Femur (tissue), 1 donor: Measurements from ENCODE around the gene NAIP.
"Not testable (repeated sequence)": the region's sequence is repeated elsewhere in the genome, so short reads cannot be mapped to it uniquely, and the experiment has no call there.

Experiments used
- DNase-seq: peaks from one replicate; pipeline ENCODE4 v3.0.0-alpha.2; 2017

Gene NAIP, protein sequence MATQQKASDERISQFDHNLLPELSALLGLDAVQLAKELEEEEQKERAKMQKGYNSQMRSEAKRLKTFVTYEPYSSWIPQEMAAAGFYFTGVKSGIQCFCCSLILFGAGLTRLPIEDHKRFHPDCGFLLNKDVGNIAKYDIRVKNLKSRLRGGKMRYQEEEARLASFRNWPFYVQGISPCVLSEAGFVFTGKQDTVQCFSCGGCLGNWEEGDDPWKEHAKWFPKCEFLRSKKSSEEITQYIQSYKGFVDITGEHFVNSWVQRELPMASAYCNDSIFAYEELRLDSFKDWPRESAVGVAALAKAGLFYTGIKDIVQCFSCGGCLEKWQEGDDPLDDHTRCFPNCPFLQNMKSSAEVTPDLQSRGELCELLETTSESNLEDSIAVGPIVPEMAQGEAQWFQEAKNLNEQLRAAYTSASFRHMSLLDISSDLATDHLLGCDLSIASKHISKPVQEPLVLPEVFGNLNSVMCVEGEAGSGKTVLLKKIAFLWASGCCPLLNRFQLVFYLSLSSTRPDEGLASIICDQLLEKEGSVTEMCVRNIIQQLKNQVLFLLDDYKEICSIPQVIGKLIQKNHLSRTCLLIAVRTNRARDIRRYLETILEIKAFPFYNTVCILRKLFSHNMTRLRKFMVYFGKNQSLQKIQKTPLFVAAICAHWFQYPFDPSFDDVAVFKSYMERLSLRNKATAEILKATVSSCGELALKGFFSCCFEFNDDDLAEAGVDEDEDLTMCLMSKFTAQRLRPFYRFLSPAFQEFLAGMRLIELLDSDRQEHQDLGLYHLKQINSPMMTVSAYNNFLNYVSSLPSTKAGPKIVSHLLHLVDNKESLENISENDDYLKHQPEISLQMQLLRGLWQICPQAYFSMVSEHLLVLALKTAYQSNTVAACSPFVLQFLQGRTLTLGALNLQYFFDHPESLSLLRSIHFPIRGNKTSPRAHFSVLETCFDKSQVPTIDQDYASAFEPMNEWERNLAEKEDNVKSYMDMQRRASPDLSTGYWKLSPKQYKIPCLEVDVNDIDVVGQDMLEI (N-terminal part only)

DNA sequence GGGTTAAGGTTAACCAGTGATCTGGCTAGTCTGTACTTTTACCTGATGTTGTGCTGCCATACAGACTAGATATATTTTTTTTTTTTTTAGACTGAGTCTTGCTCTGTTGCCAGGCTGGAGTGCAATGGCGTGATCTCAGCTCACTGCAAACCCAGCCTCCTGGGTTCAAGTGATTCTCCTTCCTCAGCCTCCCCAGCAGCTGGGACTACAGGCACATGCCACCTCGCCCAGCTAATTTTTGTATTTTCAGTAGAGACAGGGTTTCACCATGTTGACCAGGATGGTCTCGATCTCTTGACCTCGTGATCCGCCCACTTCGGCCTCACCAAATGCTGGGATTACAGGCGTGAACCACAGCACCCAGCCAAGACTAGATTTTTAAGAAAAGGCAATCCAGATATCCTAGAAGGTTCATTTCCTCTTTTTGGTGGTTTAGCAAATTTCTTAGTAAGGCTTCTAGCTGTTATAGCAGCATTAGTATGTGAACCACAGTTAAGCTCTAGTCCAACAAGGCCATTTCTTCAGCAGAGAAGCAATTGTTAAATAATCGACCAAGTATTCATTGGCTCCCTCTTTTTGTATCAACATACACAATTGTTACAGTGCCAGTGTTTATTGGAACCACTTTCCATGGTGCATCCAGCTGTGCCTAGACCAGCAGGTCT lies at the start of gene NAIP:
NAIP (minus strand) TSS at position 51 of the 665 bp plus-strand sequence. CDS start 12,424 bp downstream, outside the sequence.
- not testable (repeated sequence) for DNase-seq

DNA sequence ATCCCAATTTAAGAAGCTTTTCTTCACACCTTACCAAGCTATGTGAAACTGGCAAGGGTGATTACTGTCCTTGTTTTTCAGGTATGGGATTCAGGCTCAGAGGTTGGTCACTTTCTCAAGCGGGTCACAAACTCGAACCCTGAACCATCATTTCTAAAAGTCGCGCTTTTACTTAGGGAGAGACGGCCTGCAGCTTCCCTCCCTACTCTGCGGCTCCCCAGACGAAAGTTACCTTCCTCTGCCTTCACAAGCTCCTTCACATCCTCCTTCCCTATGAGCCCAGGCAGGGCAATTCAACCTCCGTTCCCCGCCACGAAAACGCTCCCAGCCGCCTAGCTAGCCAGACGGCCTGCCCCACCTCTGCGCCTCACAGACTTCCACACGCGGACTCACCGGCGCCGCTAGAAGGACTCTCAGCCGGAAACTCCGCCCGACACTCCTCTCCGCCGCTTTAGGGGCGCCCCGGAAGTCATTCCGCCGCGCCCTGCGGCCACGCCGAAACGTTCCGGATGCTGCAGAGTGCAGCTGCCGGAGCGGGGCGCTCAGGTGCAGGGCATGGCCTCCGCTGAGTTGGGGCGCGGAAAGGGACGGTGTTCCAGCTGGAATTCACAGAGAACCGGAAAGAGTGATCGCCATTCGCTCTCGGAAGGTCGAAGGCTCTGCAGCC lies 42.3 kb upstream of the NAIP start, which contains the start of gene GTF2H2:
GTF2H2 (minus strand) TSS at position 415 of the 667 bp plus-strand sequence. CDS start 4,913 bp downstream, outside the sequence.
- not testable (repeated sequence) for DNase-seq

DNA sequence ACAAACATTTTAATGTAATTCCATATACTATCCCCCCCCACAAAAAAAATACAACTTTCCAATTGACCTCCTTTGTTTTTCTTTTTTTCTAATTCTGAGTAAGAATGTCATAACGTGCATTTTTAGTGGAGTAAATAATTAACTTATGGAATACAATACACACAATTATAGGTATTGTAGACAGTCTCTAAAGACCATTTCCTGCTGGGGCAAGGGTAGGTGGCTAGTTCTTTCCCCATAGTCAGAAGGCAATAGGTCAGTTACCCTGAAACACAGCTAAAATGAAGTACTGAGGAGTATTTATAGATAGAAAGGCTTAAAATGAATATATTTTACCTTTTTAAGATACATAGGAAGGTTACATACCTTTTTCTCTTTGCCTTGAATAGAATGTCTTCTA lies 36.2 kb upstream of the NAIP start:
- not testable (repeated sequence) for DNase-seq

DNA sequence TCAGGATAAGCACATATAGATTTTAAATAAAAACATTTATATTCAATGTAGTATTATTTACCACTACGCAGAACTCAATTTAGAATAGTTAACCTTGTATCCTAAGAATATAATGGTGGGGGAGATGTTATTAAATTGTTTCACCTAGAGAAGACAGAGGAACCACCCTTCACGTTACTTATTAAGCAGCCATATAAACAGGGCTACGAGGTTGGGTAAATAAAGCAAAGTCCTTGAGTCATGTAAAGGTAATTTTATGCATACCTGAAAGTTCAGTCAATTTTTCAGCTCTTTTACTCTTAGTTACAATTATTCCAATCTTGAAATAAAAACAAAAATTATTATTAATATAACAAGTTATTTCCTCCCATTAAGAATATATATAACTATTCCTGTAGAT lies 34.3 kb upstream of the NAIP start:
- DNase-seq: not testable (repeated sequence)

DNA sequence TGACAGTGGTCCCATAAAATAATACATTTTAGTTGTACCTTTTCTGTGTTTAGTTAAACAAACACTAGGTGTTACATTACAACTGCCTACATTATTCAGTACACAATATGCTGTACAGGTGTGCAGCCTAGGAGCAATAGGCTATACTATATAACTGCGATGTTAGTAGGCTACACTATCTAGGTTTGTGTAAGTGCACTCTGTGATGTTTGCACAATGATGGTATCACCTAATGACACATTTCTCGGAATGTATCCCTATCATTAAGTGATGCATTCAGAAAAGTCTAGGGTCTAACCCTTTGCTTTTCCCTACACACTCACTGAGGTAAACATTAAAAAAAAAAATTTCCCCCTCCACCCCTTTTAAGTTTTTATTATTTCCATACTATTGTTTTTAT lies 19.7 kb upstream of the NAIP start:
- DNase-seq: not testable (repeated sequence)

DNA sequence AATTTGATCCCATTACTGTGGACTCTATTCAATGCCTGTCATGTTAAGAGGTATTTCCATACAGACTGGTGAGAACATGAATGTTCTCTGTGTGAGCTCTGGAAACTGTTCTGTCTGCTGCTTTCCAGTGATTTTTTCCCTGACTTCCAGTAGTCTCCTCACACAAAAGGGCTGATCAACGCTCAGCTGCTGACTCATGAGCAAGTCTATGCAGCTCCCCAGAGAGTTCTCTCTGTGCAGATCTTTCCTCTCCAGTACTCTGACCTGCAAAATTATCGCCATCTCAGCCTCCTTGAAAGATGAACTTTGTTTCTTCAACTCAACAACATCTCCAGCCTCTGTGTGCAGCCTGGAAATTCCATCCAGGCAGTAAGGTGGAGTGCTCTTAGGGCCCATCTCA lies 19.0 kb upstream of the NAIP start:
- not testable (repeated sequence) for DNase-seq

DNA sequence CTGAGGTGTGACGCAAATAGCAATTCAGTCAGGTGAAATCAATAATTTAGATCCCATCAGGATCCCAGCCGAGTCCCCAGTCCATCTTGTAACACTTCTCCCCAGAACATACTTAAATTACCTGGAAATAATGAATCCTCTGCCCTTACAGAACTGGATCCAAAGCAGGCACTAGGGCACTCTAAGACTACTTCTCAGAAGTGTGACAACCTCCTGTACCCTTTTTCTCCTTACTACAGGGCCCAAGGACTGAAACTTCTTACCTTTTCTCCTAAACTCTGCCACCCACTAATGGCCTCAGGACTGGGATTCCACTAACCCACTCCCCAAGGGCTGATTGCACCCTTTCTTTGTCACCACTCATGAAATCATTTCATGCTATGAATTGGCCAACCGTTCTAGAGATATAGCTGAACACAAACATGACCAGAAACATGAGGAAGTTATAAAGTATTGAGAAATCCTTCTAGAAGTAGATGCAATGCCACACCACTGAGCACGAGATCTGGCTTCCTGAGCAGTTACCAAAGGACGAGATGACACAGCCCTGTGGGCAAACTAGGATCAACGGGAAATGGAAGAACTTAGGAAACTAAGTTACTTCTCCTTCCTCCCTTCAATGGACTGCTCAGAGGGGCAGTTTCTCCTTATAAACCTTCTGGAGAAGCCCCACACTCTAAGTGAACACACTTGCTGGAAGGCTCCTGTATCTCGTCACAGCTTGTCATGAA lies 6.1 kb upstream of the NAIP start:
- DNase-seq: not testable (repeated sequence)

DNA sequence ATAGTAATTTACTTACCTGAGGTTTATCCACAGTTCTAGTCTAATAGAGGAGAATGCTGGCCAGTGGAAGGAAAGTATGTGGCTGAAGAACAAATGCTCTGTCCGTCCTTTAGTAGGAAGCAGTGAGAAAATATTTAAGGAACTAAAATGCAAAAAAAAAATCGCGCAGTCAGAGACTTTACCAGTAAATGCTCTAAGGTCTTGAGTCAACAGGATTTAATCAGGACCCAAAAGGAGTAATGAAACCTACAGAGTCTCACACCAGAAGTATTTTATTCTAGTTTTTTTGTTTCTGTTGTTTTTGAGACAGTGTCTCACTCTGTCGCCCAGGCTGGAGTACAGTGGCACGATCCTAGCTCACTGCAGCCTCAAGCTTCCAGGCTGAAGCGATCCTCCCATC lies 4.5 kb downstream of the NAIP start:
- not testable (repeated sequence) for DNase-seq

DNA sequence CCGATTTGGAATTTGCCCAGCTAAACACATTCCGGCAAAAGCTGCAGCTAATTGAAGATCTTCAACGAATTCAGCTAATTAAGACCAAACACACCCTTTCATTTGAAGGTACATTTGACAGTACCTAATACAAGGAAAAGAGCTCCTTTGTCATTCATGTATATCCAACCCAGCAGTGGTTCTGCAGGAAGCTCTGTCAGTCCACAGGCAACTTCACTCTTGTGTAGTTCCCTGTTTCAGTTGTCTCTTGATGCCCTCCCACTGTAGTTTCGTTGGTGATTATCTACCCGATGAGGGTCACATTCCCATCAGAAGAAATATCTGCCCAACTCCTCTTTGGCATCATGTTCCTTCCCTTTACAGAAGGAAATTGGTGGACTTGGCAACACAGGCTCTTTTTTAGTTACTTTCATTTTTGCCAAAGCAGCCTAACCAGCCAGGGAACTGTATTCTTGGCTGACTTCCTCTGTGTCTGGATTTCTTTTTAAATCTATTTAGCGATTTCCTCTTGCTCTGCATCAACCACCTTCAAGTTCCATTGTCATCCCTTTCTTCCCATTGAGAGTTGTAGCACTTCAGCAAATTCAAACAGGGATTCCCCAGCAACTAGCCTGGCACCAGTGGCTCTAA lies 6.6 kb downstream of the NAIP start:
- DNase-seq: not testable (repeated sequence)

DNA sequence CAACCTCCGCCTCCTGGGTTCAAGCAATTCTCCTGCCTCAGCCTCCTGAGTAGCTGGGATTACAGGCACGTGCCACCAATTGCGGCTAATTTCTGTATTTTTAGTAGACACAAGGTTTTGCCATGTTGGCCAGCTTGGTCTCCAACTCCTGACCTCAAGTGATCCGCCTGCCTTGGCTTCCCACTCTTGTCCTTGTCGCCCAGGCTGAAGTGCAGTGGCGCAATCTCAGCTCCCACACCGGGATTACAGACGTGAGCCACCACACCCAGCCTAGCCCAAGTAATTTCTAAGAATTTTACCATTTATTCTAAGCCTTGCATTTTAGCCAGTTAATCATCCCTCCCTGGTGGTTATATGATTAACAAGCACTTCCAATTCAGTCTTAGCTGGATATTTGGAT lies 11.0 kb downstream of the NAIP start:
- no peak for DNase-seq

DNA sequence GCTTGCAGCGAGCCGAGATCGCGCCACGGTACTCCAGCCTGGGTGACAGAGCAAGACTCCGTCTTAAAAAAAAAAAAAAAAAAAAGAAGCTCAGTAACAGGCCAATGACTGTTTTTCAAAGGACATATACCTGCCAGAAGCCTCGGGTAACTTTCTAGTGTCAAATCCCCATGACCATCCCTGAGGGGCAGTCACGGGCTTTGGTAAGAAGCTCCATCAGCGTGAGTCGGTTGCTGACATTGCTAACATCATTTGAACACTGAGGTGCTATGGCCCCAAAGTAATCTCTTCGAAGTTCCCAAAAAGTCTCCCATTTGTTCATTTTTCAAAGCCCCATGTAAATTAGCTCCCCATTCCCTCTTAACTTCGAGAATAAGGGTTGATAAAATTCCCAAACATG lies 11.6 kb downstream of the NAIP start:
- DNase-seq: no peak

DNA sequence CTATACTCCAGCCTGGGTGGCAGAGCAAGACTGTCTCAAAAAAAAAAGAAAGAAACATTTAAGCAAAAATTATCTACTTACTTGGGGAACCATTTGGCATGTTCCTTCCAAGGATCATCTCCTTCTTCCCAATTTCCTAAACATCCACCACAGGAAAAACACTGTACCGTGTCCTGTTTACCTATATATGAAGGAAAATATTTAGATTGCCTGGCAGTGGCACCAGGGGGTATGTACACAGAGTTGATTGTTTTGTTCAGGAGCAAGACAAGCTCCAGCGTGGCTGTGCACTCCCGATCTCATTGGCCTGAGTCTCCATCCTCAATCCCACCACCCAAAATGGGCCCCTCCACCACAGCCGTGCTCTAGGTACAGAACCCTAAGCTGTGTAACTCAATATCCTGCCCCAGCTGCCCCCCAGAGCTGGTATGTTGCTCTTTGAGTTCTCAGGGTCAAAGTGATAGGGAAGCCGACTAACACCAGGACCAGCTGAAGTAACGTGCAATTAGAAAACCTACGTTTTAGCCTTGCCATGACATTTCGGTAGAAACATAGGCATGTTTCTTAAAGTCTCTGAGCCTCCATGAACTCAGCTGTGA lies 13.8 kb downstream of the NAIP start:
- DNase-seq: no peak

DNA sequence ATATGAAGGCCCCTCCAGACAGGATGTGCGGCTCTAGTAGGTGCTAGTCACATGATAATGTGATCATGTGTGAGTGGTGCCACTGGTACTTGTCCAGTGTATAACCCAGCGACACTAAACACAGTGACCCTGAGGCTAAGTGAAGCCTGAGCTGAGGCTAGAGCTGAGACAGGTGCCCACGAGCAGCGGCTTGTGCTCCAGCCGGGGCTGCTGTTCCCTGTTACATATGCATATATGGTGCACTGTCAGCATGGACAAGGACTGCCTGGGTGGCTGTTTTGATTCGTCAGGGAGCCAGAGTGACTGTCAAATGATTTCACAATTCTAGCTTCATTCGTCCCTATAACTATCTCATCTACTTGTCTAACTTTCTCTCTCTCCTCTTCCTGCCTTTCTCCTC lies 18.2 kb downstream of the NAIP start:
- not testable (repeated sequence) for DNase-seq

DNA sequence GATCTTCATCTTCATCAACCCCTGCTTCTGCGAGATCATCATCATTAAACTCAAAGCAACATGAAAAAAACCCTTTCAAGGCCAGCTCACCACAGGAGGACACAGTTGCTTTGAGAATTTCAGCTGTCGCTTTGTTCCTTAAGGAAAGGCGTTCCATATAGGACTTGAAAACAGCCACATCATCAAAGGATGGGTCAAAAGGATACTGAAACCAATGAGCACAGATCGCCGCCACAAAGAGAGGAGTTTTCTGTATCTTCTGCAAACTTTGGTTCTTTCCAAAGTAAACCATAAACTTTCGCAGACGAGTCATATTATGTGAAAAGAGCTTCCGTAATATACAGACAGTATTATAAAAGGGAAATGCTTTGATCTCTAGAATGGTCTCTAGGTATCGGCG lies 40.3 kb downstream of the NAIP start:
- not testable (repeated sequence) for DNase-seq

DNA sequence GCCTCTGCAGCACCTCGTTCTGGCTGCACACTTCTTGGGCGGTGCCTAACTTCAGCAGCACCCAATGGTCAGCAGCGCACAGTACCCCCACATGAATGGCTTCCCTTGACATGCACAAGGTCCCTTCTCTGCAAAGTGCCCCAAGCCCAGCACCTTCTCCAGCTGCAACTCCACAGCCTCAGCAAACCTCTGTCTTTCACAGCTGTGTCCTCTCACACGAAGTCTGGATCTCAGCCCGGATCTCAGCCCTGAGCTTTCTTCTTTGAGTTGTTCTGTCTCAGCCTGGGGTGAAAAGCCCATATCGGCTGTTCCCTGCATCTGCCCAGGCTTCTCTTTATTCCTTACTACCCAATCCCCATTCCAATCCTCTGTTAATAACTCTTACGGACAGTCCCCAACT lies 57.9 kb downstream of the NAIP start:
- DNase-seq: not testable (repeated sequence)

DNA sequence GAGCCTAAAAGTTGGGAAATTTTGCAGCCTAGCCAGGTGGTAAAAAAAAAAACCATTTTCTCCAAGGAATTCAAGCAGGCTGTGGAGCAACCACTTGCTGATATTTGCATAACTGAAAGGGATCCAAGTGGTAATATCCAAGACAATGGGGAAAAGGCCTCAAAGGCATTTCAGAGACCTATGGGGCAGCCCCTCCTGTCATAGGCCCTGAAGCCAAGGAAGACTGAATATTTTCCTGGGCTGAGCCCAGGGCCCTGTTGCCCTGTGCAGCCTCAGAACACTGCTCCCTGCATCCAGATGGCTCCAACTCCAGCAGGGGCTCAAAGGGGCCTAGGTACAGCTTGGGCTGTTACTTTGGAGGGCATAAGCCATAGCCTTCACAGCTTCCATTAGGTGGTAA lies 60.6 kb downstream of the NAIP start:
- DNase-seq: not testable (repeated sequence)

DNA sequence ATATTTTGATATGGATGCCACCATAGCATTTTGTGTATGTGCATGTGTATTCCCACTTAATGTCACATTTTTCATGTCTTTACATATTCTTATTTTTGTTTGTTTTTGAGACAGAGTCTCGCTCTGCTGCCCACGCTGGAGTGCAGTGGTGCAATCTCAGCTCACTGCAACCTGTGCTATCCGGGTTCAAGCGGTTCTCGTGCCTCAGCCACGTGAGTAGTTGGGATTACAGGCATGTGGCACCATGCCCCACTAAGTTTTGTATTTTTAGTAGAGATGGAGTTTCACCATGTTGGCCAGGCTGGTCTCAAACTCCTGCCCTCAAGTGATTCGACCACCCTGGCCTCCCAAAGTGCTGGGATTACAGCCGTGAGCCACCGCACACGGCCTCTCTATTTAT lies 72.1 kb downstream of the NAIP start:
- DNase-seq: not testable (repeated sequence)

DNA sequence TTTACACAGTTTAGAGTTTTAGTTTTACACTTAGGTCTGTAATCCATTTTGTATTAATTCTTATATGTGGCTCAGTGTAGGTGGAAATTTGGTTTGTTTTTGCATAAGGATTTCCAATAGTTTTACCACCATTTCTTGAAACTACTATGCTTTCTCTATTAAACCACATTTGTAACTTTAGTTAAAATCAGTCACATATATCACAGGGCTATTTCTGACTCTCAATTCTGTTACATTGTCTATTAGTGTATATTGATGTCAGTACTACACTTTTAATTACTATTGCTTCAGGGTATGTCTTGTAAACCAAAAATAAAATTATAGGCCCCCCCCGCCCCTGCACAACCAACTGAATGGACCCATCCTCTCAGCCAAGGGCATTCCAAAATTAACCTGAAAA lies 92.6 kb downstream of the NAIP start:
- DNase-seq: not testable (repeated sequence)

DNA sequence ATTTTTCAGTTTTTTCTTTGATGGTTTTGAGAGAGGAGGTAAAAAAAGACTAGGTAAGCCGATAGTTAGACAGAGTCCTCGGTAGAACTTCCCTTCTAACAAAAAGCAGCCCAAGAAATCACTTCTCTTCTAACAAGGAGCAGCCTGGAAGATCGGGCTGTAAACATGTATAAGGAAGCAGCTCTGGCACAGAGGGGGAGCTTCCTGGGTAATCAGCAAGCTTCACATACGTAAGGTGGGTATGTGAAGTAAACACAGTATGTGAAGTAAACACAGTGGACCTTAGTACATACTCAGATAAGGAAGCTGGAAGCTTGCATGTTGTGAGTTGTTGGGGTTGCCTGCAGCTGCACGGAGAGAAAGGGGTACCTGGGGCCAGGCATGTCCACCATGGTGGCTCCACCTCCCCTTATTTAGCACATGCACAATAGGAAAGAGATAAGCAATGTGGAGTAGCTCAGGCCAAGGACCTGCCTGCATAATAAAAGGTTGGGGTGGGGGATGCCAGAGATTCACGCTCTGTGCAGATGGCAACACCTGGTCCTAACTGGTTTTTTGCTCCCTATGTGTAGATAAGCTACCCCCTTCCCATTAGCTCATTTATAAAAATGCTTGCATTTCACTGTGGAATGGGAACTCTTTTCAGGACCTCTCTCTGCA lies 93.3 kb downstream of the NAIP start:
- DNase-seq: not testable (repeated sequence)

DNA sequence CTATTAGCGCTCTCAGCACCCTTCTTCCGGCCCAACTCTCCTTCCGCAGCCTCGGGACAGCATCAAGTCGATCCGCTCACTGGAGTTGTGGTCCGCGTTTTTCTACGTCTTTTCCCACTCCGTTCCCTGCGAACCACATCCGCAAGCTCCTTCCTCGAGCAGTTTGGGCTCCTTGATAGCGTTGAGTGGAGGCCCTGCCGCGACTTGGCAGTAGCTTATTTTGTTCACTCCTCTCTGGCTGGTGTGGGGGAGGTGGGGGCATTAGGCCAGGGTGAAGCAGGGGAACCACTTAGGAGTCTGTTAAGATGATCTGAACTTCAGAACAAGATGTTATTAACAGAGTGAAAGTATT lies 100.0 kb downstream of the NAIP start:
- DNase-seq: not testable (repeated sequence)
